Heart left ventricle (tissue), 16 donors: Measurements from ENCODE around the gene SLC47A2. TPM values are rescaled to one million over a fixed set of nuclear protein-coding genes. Genes with fewer than 3 reads are reported as not detected.

Experiments used
- ATAC-seq, 4 donors: fragments of 200-7000 bp; cut with Tn5 transposase; one replicate each; pipeline ENCODE4 v1.9.1; 2020 to 2022; ENCODE audit warnings: moderate library complexity in 4 of 4, mild to moderate bottlenecking in 3 of 4, moderate number of reproducible peaks in 1 of 4
- DNase-seq, 5 donors: peaks; one replicate each; pipeline ENCODE4 v3.0.0-alpha.2; 2020
- H3K27ac ChIP-seq, 12 donors: fragments of 200-600 bp; sonication (generic) in 4 of 12; one replicate each; pipeline versions ENCODE4 v1.5.0 to v1.8.0; 2016 to 2022; ENCODE audit warnings: mild to moderate bottlenecking in 2 of 12
- H3K27me3 ChIP-seq, 9 donors: fragments of 200-600 bp; sonication (generic) in 2 of 9; one replicate each; pipeline versions ENCODE4 v1.5.1 to v1.8.0; 2016 to 2022; ENCODE audit warnings: mild to moderate bottlenecking in 3 of 9
- H3K36me3 ChIP-seq, 9 donors: fragments of 200-600 bp; sonication (generic) in 2 of 9; one replicate each; pipeline versions ENCODE4 v1.5.0 to v1.8.0; 2018 to 2022; ENCODE audit warnings: mild to moderate bottlenecking in 2 of 9
- H3K4me1 ChIP-seq, 12 donors: fragments of 200-600 bp; sonication (generic) in 4 of 12; one replicate each; pipeline versions ENCODE4 v1.5.0 to v1.8.0; 2016 to 2022; ENCODE audit warnings: mild to moderate bottlenecking in 3 of 12
- H3K4me3 ChIP-seq, 12 donors: fragments of 200-600 bp; sonication (generic) in 4 of 12; one replicate each; pipeline versions ENCODE4 v1.5.0 to v1.8.0; 2017 to 2022; ENCODE audit warnings: mild to moderate bottlenecking in 9 of 12, moderate library complexity in 4 of 12
- H3K9me3 ChIP-seq, 12 donors: fragments of 200-600 bp; sonication (generic) in 4 of 12; one replicate each; pipeline versions ENCODE4 v1.5.0 to v1.8.0; 2016 to 2022; ENCODE audit warnings: mild to moderate bottlenecking in 1 of 12
- CTCF ChIP-seq, 12 donors: fragments of 200-600 bp; sonication (generic) in 4 of 12; IDR thresholded peaks; one replicate each; pipeline versions ENCODE4 v1.5.0 to v1.8.0; 2018 to 2022; ENCODE audit warnings: antibody characterized with exemption in 12 of 12, mild to moderate bottlenecking in 5 of 12
- POLR2A ChIP-seq, 2 donors: fragments of 450-650 bp; IDR thresholded peaks; one replicate each; pipeline ENCODE4 v1.6.1; 2017; ENCODE audit warnings: antibody characterized with exemption in 2 of 2, mild to moderate bottlenecking in 2 of 2, moderate library complexity in 2 of 2
- WGBS, 4 donors: extraction: QIAGEN DNeasy Blood & Tissue Kit in 2 of 4; methylation state at CpG; one replicate each; pipeline versions ENCODE4 v1.1.5 to v1.1.7; 2013 to 2018; 5-methylcytosine and 5-hydroxymethylcytosine counted together
- intact Hi-C, 10 donors: fragments of 100-400 bp; cut with DNase I; formaldehyde crosslinking; loops; one replicate each; pipeline versions ENCODE4 v1.11.1 to v1.14.2; 2022
- polyA plus RNA-seq, 2 donors: library from polyadenylated mRNA; stranded (reverse); fragments of 200-250 nt; gene quantifications; one replicate each; pipeline ENCODE4 v1.2.3, GENCODE V29; 2013
- total RNA-seq, 9 donors: library from RNA; depleted of rRNA in 2 of 9; stranded (reverse); fragments of >200 nt in 2 of 9; fragmentation: NEBNext Ultra II Directional in 3 of 9; extraction: Animal tissue kit (Norgen Biotek cat#: 25700) in 3 of 9; gene quantifications; one replicate each; pipeline versions ENCODE4 v1.1.0 to v1.2.4, GENCODE V29; 2016 to 2023
- donor health status: ischemic (EF 13 %, LVEDD 7.1; RV severe dilation, severe dysfunction).
- donor health status: healthy with polysubstance abuse.
- donor health status: DM: no; HTN: yes; CAD: no.
- donor health status: DM: no; HTN: no; CAD: no.
- donor health status: ischemic (EF 25% LVEDD 6.9; RV normal size, moderate dysfunction).
- donor health status: ischemic (EF 25% LVEDD 5.7; RV mildly dilated, moderate dysfunction).
- donor health status: healthy.
- donor health status: DM: yes; HTN: yes; CAD: no.
- donor health status: ischemic (EF 35%, LVEDD 5.7; RV mildly dilated, moderate dysfunction).
- donor health status: nonischemic (EF 11% LVEDD 7.7; RV severe dilation, severe dysfunction).
- donor health status: DM: yes; HTN: yes; CAD: no.
- donor health status: PGD.
- donor health status: ischemic (EF 29% LVEDD 5.4; RV normal size, mild dysfunction).
- donor health status: nonischemic (EF 23%, LVEDD 6.1; RV moderate dilation, normal function).

SLC47A2 gene
- total and polyA plus RNA-seq, 11 donors, result 0.32 TPM; not detected in 10

- WGBS, 4 donors, result 92 to 97% (median 95%) methylated on average over 4 of the region's 4 CpGs
- Histone ChIP-seq H3K4me1 (peaks cover 0 to 21% (median 13%) of the 10 kb centered on the region in 12 donors), H3K36me3 (peaks cover 0 to 89% (median 68%) of the 10 kb centered on the region in 9 donors), H3K9me3 (no peaks in the 10 kb centered on the region), H3K27me3 (no peaks in the 10 kb centered on the region), H3K4me3 (no peak overlapping the region), H3K27ac (no peak overlapping the region)
- intact Hi-C loops, result loop anchor here in 1 of 10 donors (10.0 kb wide), 1 partner anchor 108 kb away; no protein-coding TSS in a partner anchor
- DNase-seq (no peak), ATAC-seq (no peak)
- TF ChIP-seq CTCF (IDR thresholded peaks at IDR 0.05) (no peak), POLR2A (IDR thresholded peaks at IDR 0.05) (no peak)
Observed at GRCh38 chr17:19656336-19656735, 60.0 kb downstream of the SLC47A2 start.

- H3K27ac ChIP-seq, result no peak overlapping the region
- ATAC-seq, result no peak
- peaks cover 0 to 76% (median 58%) of the 10 kb centered on the region in 9 donors for H3K36me3 ChIP-seq
- 95 to 99% (median 96%) methylated on average over 4 of the region's 4 CpGs for WGBS, 4 donors
- intact Hi-C loops, result loop anchor here in 2 of 10 donors (5.0 to 10.0 kb wide), 2 partner anchors 107 to 110 kb away; no protein-coding TSS in a partner anchor
- H3K4me3 ChIP-seq, result no peak overlapping the region
- peaks cover 0 to 35% (median 23%) of the 10 kb centered on the region in 12 donors for H3K4me1 ChIP-seq
- TF ChIP-seq CTCF (IDR thresholded peaks at IDR 0.05) (no peak), POLR2A (IDR thresholded peaks at IDR 0.05) (no peak)
- no peak for DNase-seq
- no peaks in the 10 kb centered on the region for H3K9me3 ChIP-seq
- no peaks in the 10 kb centered on the region for H3K27me3 ChIP-seq
Observed at GRCh38 chr17:19654896-19655295, 61.5 kb downstream of the SLC47A2 start.

- DNase-seq (no peak), ATAC-seq (peak in 1 of 4 donors; percentile 19)
- WGBS, 4 donors, result 98 to 100% (median 100%) methylated on average over 9 to 30 of the region's 30 CpGs
- Histone ChIP-seq H3K36me3 (peaks cover 0 to 73% (median 58%) of the 10 kb centered on the region in 9 donors), H3K27me3 (no peaks in the 10 kb centered on the region), H3K27ac (no peak overlapping the region), H3K9me3 (no peaks in the 10 kb centered on the region), H3K4me1 (peaks cover 0 to 37% (median 28%) of the 10 kb centered on the region in 12 donors), H3K4me3 (no peak overlapping the region)
- intact Hi-C loops, result loop anchor here in 2 of 10 donors (5.0 to 10.0 kb wide), 2 partner anchors 108 to 110 kb away; no protein-coding TSS in a partner anchor
- no peak for TF ChIP-seq CTCF (IDR thresholded peaks at IDR 0.05)
- no peak for TF ChIP-seq POLR2A (IDR thresholded peaks at IDR 0.05)
Observed at GRCh38 chr17:19654342-19654886, 62.0 kb downstream of the SLC47A2 start.

- DNase-seq (no peak), ATAC-seq (no peak)
- H3K27me3 ChIP-seq, result no peaks in the 10 kb centered on the region
- no peak overlapping the region for H3K4me3 ChIP-seq
- intact Hi-C loops, result loop anchor here in 2 of 10 donors (5.0 to 10.0 kb wide), 2 partner anchors 110 to 112 kb away; no protein-coding TSS in a partner anchor
- TF ChIP-seq CTCF (IDR thresholded peaks at IDR 0.05) (no peak), POLR2A (IDR thresholded peaks at IDR 0.05) (no peak)
- WGBS, 4 donors, result 62 to 73% (median 65%) methylated on average over 3 of the region's 3 CpGs
- H3K9me3 ChIP-seq, result no peaks in the 10 kb centered on the region
- peaks cover 0 to 43% (median 33%) of the 10 kb centered on the region in 12 donors for H3K4me1 ChIP-seq
- peaks cover 0 to 58% (median 43%) of the 10 kb centered on the region in 9 donors for H3K36me3 ChIP-seq
- peak overlapping the region in 2 of 12 donors; percentile 11 to 19 for H3K27ac ChIP-seq
Observed at GRCh38 chr17:19652595-19652994, 63.8 kb downstream of the SLC47A2 start.
